ENCODE measurements around the gene KDM4B.

KDM4B gene

DNA sequence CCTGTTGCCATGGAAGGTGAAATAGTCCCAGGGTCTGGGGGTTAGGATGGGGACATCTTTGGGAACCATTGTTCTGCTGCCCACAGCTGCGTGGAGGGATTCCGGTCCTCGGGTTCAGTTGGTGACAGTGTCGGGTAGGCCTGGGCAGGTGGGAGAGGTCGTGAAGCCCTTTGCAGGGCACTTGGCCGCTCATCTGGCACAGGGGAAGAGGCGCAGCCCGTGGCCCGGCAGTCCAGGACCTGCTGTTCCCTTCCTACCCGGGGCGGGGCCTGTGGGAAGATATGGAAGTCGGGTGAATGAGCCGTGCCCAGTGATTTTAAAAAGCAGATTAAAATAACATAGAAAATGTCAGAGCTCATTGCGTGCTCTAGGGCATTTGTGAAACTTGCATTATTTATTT lies 44.8 kb downstream of the KDM4B start:
- DNase-seq (ENCODE audit: low read depth), result no peak

DNA sequence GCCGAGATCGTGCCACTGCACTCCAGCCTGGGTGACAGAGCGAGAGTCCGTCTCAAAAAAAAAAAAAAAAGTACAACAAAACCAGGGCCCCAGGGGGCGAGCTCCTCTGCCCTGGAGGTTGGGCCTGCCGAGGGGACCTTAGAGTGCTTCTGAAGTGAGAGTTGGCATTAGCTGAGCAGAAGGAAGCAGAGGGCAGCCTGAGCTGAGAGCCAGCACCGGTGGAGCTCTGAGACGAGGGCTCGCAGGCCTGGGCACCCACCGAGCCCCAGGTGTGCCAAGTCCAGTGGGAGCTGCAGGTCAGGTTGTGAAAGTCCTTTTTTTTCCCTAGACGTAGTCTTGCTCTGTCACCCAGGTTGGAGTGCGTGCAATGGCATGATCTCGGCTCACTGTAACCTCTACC lies 46.0 kb downstream of the KDM4B start:
- no peak for DNase-seq (ENCODE audit: low read depth)

DNA sequence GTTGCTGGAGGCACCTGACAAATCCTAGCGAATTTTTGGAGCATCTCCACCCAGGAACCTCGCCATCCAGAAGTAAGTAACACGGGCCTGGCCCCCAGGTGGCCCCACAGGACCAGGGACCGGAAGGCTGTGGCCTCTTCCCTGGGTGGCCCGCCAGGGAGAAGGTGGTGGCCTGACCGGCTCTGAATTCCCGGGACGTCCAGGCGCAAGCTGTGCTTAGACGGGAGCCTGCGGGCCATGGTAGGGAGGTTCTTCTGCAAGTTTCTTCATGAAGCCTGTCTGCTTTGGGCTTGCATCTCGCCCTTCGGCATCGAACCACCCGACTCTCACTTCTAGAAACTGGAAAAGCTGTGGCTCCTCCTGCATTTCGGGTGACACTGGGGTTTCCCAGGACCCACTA lies 47.4 kb downstream of the KDM4B start:
- DNase-seq (ENCODE audit: low read depth), result no peak

DNA sequence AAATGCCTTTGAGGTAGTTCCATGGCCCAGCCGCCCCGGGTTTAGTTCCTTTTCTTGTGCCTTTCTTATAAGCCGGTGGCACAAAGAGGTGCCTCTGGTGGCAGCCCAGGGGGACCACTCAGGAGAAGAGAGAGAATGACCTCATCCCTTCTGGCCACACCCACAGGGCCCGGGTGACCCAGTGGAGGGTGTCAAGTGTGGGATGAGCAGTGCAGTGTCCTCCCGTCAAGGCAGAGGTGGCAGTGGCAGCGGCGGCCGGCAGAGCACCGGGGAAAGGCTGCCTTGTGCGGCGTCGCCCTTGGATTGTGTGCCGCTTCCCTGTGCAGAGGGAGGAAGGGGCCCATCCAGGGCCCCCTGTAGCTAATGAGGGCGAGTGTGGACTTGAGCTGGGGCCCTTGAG lies 47.9 kb downstream of the KDM4B start:
- no peak for DNase-seq (ENCODE audit: low read depth)

DNA sequence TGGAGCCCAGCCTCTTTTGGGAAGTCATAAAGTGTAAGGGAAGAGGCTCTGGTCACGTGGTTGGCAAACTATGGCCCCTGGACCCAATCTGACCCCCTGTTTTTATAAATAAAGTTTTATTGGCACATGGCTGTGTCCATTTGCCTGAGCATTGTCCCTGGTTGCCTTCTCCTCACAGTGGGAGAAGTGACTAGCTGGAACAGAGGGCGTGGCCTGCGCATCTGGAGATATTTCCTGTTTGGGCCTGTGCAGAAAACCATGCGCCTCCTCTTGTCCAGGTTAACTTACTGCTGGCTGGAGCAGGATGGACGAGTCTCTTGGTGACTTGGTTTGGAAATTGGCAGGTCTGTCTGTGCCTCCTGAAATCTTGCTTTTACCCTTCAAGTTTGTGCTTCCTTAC lies 48.3 kb downstream of the KDM4B start:
- DNase-seq (ENCODE audit: low read depth), result no peak

DNA sequence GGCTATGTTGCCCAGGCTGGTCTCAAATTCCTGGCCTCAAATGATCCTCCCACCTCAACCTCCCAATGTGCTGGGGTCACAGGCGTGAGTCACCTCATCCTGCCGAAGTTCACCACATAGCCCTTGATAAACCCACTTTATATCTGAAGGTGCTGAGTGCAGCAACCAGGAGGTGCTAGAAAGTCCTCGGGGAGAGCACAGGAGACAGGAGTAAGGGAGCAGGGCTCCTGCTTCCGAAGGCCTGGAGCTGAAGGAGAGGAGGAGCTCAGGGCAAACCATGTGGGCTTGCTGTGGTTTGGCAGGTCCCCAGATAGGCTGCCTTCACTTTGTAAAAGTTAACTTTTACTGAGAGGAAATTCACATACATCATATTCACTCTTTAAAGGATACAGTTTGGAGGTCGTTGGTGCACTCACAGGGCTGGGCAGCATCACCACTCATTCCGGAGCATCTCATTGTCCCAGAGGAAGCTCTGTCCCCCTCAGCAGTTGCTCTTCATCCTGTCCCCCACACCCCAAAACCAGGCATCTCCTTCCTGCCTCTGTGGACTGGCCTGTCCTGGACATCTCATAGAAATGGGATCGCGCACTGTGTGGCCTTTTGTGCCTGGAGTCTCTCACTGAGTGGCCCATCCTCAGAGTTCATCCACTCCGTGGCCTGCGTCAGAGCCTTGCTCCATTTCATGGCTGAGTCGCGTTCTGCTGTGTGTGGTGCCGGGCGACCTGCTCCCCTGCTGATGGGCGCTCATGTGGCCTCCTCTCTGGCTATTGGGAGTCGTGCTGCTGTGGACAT lies 49.5 kb downstream of the KDM4B start:
- DNase-seq (ENCODE audit: low read depth), result peak; percentile 57

DNA sequence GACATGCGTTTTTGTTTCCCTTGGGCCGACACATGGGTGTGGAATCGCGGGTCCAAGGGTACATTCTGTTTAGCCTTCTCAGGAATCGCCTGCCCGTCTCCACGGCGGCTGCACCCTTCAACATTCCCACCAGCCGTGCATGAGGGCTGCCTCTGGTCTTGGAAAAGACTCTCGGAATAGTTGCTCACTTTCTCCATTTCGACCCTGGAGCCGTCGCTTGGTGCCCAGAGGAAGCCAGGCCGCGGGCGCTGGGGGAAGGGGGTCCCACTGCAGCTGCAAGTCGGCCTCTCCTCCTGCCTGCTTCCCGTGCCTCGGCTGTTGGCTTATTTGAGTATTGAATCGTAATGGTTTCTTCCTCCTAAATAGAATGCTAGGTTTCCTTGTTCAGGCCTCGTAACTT lies 51.5 kb downstream of the KDM4B start:
- no peak for DNase-seq (ENCODE audit: low read depth)

DNA sequence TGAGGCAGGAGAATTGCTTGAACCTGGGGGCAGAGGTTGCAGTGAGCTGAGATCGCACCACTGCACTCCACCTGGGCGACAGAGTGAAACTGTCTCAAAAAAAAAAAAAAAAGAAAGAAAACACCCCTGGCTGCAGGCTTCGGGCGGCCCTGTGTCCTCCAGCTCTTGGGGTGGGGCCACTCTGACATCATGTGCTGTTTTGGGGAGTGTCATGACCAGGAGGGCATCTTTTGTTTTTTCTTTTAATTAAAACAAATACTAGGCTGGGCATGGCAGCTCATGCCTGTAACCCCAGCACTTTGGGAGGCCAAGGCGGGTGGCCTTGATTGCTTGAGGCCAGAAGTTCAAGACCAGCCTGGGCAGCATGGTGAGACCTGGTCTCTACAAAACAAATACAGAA lies 52.1 kb downstream of the KDM4B start:
- DNase-seq (ENCODE audit: low read depth), result no peak

DNA sequence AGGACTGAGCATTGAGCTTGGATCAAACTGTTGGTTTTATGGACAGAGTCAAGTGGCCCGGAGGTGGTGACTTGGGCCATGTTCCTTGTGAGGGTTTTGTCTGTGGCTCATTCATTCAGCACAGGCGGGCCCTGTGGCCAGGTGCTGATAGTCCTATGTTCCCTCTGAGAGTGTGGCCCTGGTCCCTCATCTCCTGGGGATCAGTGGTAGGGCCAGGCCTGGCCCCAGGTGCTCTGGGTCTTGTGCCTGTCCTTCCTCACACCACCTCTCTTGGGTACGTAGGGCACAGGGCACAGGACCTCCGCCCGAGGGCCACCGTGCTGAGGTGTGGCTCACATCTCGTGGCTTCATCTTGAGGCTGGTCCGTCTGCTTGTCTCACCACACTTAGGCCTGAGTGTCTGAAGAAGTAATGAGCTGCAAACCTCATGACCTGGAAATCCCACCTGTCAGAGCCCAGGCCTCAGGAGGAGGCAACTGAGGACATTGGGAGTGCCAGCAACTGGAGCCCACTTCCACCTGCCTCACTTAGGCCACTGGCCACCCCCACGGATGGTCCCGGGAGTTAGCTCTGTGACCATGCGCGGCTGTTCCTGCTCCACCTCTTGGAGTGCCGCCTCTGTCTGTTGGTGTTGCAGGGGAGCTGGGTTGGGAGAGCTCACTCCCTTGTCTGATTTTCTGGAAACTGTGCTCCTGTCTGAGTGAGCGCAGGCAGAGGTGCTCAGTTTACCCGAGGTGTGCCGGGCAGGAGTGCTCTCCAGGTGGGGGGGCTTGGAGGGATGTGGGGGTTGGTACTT lies 53.4 kb downstream of the KDM4B start:
- DNase-seq (ENCODE audit: low read depth), result no peak

DNA sequence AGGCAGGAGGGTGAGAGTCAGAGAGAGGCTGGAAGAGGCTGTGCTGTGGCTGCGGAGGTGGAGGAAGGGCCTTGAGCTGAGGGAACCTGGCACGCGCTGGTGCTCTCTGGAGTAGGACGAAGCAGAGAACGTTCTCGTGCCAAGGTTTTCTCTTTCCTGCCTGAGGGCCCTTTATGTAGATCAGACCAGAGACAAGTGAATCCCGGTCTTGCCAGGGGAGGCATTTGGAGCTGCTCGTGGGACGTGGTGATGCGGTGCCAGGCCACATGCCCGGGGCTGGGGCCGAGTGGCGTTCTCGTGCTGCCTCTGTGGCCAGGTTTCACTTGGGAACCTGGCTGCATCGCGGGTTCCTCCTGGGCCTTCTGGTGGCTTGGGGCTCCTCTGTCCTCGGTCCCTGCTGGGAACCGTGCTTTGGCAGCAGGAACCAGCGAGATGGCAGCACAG lies 54.2 kb downstream of the KDM4B start:
- DNase-seq (ENCODE audit: low read depth), result peak; percentile 15

DNA sequence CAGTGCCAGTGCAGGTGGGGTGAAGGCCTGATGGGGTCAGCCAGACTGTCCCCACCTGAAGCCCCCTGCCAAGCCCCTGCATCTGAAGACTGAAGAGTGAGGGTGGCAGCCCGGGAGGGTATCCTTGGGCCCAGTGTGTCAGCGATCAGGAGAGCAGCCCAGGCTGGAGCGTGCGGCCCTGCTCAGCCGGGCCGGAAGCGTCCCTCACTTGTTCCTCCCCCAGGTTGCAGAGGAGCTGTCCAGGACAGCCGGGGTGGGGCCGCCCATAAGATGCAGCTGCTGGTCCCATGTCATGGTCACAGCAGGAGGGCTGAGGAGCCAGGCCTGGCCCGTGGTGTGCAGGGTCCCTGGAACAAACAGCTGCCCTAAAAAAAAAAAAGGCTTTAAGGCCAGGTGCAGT lies 55.4 kb downstream of the KDM4B start:
- DNase-seq (ENCODE audit: low read depth), result no peak

DNA sequence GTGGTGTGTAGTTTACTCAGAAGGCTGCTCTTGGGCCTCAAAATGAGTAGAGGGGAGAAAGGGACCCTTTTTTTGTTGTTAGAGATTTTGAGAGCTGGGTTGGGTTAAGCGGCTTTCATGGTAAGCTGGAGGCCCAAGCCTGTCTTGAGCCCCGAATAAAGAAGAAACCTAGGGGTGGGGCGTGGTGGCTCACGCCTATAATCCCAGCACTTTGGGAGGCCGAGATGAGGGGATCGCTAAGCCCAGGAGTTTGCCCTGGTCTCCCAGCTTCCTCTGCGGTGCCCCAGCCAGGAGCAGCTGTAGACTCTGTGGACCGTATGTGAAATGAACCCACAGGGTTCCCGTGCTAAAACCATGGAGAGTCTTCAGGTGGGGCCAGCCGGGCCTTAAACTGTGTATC lies 56.1 kb downstream of the KDM4B start:
- DNase-seq (ENCODE audit: low read depth), result no peak

DNA sequence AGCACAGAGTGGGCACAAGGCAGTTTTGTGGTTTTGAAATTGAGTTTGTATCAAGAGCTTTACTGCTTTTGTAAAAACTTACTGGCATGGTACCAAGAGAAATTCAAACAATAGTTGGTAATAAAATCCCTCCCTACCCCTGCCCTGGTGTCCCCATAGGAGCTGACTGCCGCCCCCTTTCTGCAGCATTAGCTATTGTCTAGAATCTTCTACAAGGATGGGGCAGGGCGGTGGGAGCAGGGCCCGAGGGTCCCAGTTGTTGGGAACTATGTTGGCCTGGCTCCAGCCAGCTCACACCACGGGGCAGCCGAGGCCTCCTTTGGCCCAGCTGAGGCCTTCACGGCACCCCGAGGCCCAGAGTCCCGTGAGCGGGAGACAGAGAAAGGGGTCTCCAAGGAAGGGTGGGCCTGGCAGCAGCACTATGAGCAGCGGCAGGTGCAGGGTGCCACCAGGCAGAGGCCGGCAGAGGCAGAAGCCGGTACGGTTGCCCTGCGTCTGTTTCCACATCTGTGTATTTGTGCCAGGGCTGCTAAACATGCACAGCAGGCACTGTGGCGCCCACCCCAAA lies 57.9 kb downstream of the KDM4B start:
- DNase-seq (ENCODE audit: low read depth), result no peak

DNA sequence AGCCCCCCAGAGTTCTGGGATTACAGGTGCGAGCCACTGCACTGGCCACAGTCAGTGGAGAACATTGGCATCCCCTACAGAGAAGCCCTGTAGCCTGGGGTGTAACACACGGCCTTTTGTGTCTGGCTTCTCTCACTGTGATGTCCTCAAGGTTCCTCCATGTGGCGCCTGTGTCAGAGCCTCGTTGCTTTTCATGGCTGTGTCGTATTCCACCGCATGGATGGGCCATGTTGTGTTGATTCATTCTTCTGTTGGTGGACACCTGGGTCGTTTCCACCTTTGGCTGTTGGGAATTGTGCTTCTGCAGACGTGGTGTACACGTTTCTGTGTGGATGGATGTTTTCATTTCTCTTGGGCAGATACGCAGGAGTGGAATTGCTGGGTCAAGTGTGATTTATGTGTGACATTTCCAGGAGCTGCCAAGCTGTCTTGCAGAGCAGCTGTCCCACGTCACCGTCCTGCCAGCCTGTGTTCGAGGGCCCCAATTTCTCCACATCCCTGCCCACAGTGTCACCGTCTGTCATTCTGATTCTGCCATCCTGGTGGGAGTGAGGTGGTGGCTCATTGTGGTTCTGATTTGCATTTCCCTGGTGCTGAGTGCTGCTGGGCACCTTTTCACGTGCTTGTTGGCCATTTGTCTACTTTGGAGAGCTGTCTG lies 59.4 kb downstream of the KDM4B start:
- DNase-seq (ENCODE audit: low read depth), result no peak

DNA sequence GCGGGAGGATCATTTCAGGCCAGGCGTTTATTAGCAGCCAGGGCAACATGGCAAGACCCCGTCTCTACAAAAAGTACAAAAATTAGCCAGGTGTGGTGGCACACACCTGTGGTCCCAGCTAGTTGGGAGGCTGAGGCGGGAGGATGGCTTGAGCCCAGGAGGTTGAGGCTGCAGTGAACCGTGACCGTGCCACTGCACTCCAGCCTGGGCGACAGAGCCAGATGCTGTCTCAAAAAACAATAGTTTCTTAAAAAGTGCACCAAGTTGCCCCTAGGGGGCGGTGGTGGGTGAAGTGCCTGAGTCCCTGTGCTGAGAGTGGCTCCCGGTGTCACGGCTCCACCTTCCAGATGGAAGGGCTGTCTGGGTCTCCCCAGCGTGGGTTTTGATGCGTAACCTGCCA lies 60.7 kb downstream of the KDM4B start:
- DNase-seq (ENCODE audit: low read depth), result peak; percentile 19

DNA sequence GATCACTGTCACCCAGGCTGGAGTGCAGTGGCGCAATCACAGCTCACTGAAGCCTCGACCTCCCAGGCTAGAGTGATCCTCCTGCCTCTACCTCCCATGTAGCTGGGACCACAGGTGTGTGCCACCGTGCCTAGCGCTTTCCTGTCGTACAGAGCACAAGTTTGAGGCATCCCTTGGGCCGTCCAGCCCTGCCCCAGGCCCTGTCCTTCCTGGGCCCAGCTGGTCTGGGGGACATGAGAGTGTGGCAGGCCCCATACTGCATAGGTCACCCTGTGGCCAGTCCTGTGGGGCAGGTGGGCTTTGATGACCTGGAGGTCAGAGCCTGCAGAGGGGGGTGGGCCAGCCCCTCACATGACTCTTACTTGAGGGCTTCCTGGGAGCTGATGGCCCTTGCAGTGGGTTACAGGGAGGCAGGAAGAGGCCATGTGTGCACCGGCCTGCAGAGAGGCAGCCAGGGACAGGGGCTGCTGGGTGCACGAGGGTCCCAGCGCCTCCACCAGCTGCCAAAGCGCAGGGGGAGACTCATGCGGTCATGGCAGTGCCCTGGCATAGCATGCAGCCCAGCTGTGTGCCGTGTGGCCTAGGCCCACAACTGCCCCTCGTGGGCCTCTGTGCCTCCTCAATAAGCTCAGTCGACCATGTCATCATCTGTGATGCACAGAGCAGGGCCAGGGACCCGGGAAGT lies 61.4 kb downstream of the KDM4B start:
- no peak for DNase-seq (ENCODE audit: low read depth)

DNA sequence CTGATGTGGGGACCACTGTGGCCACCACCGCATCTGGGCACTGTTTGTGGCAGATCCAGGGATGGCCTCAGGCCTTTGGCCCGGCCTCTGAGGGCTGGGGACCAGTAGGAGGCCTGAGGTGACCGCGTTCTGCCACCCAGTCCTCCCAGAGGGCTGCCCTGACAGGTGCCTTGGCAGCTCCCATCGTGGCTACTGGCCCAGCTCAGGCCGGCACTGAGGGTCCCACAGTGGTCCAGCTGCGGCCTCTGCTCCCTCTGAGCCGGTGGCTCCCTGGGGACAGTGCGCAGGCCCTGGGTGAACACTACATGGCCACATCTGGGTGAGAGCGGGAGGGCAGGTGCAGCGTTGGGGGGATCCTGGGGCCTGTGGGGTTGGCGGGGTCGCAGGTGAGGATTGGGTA lies 61.9 kb downstream of the KDM4B start:
- no peak for DNase-seq (ENCODE audit: low read depth)

DNA sequence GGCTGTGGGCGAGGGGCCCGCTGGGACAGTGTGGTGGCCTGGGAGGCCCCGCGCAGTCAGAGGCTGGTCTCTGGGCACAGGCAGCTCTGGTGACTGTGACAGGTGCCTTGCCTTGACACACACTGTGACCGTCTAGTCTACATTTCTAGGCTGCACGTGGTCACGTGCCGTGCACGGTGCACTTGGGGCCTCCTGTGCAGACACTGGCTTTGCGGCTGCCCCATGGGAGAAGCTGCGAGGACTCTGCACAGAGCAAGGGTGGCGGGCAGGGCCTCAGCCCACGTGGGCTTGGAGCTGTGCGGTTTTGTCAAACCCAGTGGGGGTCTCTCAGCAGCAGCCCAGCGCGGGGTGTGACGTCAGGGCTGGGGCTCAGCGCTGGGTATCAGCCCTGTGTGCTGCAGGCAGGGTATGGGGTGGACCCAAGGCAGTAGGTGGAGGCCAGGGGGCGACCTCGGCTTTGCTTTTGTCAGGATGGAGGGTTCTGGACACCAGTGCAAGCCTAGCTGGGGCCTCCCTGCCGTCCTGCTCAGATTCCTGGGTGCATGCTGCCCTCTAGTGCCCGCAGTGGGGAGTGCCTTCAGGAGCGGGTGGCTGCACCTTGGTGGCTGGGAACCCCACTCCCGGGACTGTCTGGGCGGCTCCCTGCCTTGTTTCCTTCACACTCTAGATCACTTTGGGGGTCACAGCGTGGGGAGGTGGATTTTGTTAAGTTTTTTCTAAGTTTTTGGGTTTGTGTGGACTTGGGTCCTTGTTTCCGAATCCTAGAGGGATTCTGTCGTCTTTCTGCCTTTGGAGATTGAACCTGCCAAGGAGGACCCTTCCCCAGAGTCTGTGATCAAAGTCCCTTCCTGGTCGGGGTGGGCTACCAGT lies 62.6 kb downstream of the KDM4B start:
- DNase-seq (ENCODE audit: low read depth), result peak; percentile 51

DNA sequence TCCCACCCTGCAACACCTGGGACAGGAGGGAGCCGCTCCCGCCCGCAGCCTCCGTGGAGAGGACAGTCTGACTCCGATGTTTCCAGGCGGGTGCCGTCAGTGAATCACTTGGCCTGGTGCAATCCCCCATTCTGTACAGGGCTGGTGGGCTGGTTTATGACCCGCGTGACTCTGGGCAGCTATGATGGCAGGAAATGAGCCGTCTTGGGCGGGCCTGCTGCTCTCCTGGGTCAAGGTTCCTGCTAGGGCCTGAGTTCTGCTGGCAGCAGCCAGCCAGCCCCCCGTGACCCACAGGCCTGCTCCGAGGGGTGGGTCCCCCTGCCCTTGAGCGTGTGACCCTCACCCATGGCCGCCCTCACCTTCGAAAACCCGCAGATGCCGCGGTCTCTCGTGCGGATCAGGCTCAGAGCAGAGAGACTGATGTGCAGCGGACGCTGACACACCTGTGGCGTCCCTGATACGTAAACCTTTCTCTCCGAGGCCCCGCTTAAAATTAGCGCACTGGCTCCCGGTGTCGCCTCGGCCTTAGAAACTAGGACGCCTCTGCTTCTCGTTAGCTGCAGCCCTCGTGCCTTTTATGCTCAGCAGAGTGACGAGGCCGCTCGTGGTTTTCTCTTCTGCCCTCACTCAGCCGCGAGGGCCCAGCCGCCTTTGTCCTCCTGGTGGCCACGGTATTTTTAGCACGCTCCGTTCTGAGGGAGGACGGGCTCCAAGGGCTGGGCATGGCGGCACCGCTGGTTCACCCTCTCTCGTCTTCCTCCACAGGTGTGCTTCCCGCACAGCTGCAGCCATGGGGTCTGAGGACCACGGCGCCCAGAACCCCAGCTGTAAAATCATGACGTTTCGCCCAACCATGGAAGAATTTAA lies 63.4 kb downstream of the KDM4B start:
- DNase-seq (ENCODE audit: low read depth), result no peak

DNA sequence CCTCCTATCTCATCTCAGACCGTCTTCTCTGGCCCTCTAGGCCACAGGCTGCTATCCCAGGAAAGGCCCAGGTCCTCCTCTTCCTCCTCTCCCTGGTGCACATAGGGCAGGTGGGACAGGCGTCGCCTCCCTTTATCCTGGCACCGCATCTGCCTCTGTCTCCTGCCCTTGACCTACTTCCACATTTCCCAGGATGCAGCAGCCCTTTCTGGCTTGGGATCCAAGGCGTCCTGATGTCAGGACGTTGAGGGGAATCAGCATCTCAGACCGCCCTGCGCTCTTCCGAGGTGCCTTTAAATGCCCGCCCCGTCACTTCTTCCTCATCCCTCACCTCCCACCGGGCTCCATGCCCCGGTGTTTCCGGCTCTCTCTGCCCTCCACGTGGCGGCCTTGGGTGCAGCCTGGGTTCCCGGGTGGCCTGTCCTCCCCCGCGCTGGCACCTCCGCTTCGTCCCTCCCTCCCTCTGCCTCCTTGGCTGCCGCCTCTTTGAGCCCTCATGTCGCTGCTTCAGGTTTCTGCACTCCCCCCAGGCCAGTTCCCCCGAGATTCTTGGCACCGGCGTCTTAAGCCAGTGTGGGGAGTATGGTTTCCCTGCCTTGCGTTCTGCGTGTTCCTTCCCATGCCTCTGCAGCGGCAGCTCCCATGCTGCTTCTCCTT lies 66.3 kb downstream of the KDM4B start:
- DNase-seq (ENCODE audit: low read depth), result no peak
